ENCODE data around the gene LDLRAD1.

- TF ChIP-seq TAF1 (IDR thresholded peaks at IDR 0.05; ENCODE audit: borderline replicate concordance, low read depth, low read length): no peak
- TF ChIP-seq POLR2A (IDR thresholded peaks at IDR 0.05; ENCODE audit: low read depth, low read length): no peak
Measured at GRCh38 chr1:53992085-53992874, 25.7 kb downstream of the LDLRAD1 start.
